ENCODE data around the gene PLXNB2.

DNA sequence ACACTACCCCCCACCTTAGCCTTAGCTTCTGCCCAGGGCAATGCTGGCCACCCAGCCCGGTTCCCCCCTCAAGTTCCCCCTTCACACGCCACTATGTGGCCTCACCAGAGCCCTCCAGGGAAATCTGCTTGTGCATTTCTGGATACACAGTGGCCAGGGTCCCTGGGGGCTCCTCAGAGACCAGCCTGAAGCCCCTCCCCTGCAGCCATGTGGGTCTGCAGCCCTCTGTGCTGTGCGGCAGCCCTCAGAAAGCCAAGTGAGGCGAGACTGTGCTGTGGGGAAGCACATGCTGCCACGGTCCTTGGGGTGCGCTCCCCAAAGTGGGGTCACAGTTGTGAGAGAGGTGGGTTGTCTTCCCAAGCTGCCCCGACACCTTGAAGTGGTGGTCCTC lies 2.1 kb upstream of the PLXNB2 start:
- TF ChIP-seq CTCF (IDR thresholded peaks at IDR 0.05 in 4 of 5, conservative IDR thresholded peaks at IDR 0.05 in 1 of 5) = no peak
- no peak for TF ChIP-seq POLR2A (IDR thresholded peaks at IDR 0.05)

Measured in gastrocnemius medialis (tissue), 4 donors.